Liver (tissue), 9 donors: ENCODE results near the gene IQGAP2. TPM values are rescaled to one million over a fixed set of nuclear protein-coding genes. Genes with fewer than 3 reads are reported as not detected.

Source experiments
- DNase-seq: peaks from one replicate; pipeline ENCODE4 v3.0.0-alpha.2; 2017; ENCODE audit warnings: low spot score
- H3K27ac ChIP-seq, 2 donors: one replicate each; pipeline ENCODE4 v1.7.0; 2013; ENCODE audit warnings: inconsistent platforms in 2 of 2, low read length in 2 of 2, control low read depth in 1 of 2, low read depth in 1 of 2, mild to moderate bottlenecking in 1 of 2
- H3K27me3 ChIP-seq, 4 donors: one replicate each; pipeline versions ENCODE4 v1.6.1 to v1.7.0; 2013; ENCODE audit warnings: low read length in 3 of 4, inconsistent platforms in 1 of 4, mild to moderate bottlenecking in 1 of 4, moderate library complexity in 1 of 4; ENCODE audit not compliant: control insufficient read depth in 4 of 4, insufficient read depth in 4 of 4
- H3K36me3 ChIP-seq, 4 donors: one replicate each; pipeline versions ENCODE4 v1.6.1 to v1.7.0; 2013; ENCODE audit warnings: low read length in 3 of 4, mild to moderate bottlenecking in 3 of 4, low read depth in 1 of 4, moderate library complexity in 1 of 4; ENCODE audit not compliant: control insufficient read depth in 4 of 4, insufficient read depth in 3 of 4
- H3K4me1 ChIP-seq, 4 donors: one replicate each; pipeline versions ENCODE4 v1.6.1 to v1.7.0; 2013; ENCODE audit warnings: low read length in 3 of 4, mild to moderate bottlenecking in 3 of 4, moderate library complexity in 1 of 4; ENCODE audit not compliant: control insufficient read depth in 4 of 4, insufficient read depth in 4 of 4
- H3K4me3 ChIP-seq, 3 donors: one replicate each; pipeline versions ENCODE4 v1.6.1 to v1.7.0; 2013; ENCODE audit warnings: low read length in 3 of 3, control low read depth in 1 of 3, low read depth in 1 of 3, mild to moderate bottlenecking in 1 of 3
- H3K9ac ChIP-seq, 2 donors: one replicate each; pipeline ENCODE4 v1.7.0; 2013; ENCODE audit warnings: low read length in 2 of 2, mild to moderate bottlenecking in 2 of 2, moderate library complexity in 2 of 2, control low read depth in 1 of 2, low read depth in 1 of 2
- H3K9me3 ChIP-seq, 4 donors: one replicate each; pipeline versions ENCODE4 v1.6.1 to v1.7.0; 2013; ENCODE audit warnings: low read length in 3 of 4; ENCODE audit not compliant: control insufficient read depth in 4 of 4
- ATF3 ChIP-seq: IDR thresholded peaks from 2 replicates; pipeline ENCODE4 v1.6.1; 2016; ENCODE audit warnings: antibody characterized with exemption
- CTCF ChIP-seq: fragments of 150-350 bp; IDR thresholded peaks from 2 replicates; pipeline ENCODE4 v1.5.1; 2017; ENCODE audit warnings: improper control_type of control experiment, low read depth, low read length; ENCODE audit not compliant: missing input control
- EGR1 ChIP-seq, 2 donors: IDR thresholded peaks; 2 replicates each; pipeline ENCODE4 v1.6.1; 2016 to 2018; ENCODE audit warnings: antibody characterized with exemption in 2 of 2, low read depth in 2 of 2
- FOXA1 ChIP-seq: IDR thresholded peaks from 2 replicates; pipeline ENCODE4 v1.6.1; 2016; ENCODE audit warnings: antibody characterized with exemption
- FOXA2 ChIP-seq: IDR thresholded peaks from 2 replicates; pipeline ENCODE4 v1.6.1; 2016; ENCODE audit warnings: antibody characterized with exemption
- HNF4A ChIP-seq, 2 donors: conservative IDR thresholded peaks; 2 replicates each; pipeline ENCODE4 v1.6.1; 2016; ENCODE audit warnings: antibody characterized with exemption in 2 of 2, mild to moderate bottlenecking in 2 of 2
- HNF4G ChIP-seq: IDR thresholded peaks from 2 replicates; pipeline ENCODE4 v1.6.1; 2016; ENCODE audit warnings: antibody characterized with exemption
- JUND ChIP-seq, 2 donors: IDR thresholded peaks; 2 replicates each; pipeline ENCODE4 v1.6.1; 2016; ENCODE audit warnings: antibody characterized with exemption in 2 of 2
- MAX ChIP-seq: IDR thresholded peaks from 2 replicates; pipeline ENCODE4 v1.6.1; 2016; ENCODE audit warnings: antibody characterized with exemption
- NR2F2 ChIP-seq: IDR thresholded peaks from 2 replicates; pipeline ENCODE4 v1.6.1; 2016; ENCODE audit warnings: antibody characterized with exemption
- RAD21 ChIP-seq, 2 donors: IDR thresholded peaks; 2 replicates each; pipeline ENCODE4 v1.6.1; 2016; ENCODE audit warnings: antibody characterized with exemption in 2 of 2, mild to moderate bottlenecking in 2 of 2
- REST ChIP-seq: IDR thresholded peaks from 2 replicates; pipeline ENCODE4 v1.6.1; 2016; ENCODE audit warnings: antibody characterized with exemption, mild to moderate bottlenecking
- RXRA ChIP-seq, 2 donors: IDR thresholded peaks; 2 replicates each; pipeline ENCODE4 v1.6.1; 2017 to 2018; ENCODE audit warnings: antibody characterized with exemption in 2 of 2, mild to moderate bottlenecking in 1 of 2
- SP1 ChIP-seq: IDR thresholded peaks from 2 replicates; pipeline ENCODE4 v1.6.1; 2018; ENCODE audit warnings: antibody characterized with exemption, mild to moderate bottlenecking
- TAF1 ChIP-seq: conservative IDR thresholded peaks from 2 replicates; pipeline ENCODE4 v1.6.1; 2016; ENCODE audit warnings: antibody characterized with exemption, mild to moderate bottlenecking
- YY1 ChIP-seq: IDR thresholded peaks from 2 replicates; pipeline ENCODE4 v1.6.1; 2016; ENCODE audit warnings: antibody characterized with exemption, mild to moderate bottlenecking
- ZBTB33 ChIP-seq: IDR thresholded peaks from 2 replicates; pipeline ENCODE4 v1.6.1; 2016; ENCODE audit warnings: antibody characterized with exemption
- WGBS: extraction: QIAGEN DNeasy Blood & Tissue Kit; methylation state at CpG from one replicate; pipeline ENCODE4 v1.1.7; 2013; 5-methylcytosine and 5-hydroxymethylcytosine counted together
- polyA plus RNA-seq, 2 donors: library from polyadenylated mRNA; stranded (reverse) in 1 of 2; unstranded in 1 of 2; fragments of 200-250 nt in 1 of 2; fragments of >200 nt in 1 of 2; fragmentation: Nextera tagmentation in 1 of 2; extraction: Ambion mirVana in 1 of 2; gene quantifications; one replicate each; pipeline versions ENCODE4 v1.2.1 to v1.2.3, GENCODE V29; 2013 to 2015
- total RNA-seq, 2 donors: library from RNA; depleted of rRNA; stranded (reverse); fragments of >200 nt; gene quantifications; one replicate each; pipeline ENCODE4 v1.2.3, GENCODE V29; 2014
- donor health status: healthy.
- donor health status: healthy.
- donor health status: healthy.
- donor health status: healthy.
- donor health status: healthy.

IQGAP2 gene
- total and polyA plus RNA-seq, 4 donors, result 41.5 to 205 (median 102) TPM

- H3K4me3 ChIP-seq, result no peak overlapping the region
- no peak for TF ChIP-seq TAF1
- no peak for TF ChIP-seq NR2F2
- no peaks in the 10 kb centered on the region for H3K27me3 ChIP-seq
- no peak overlapping the region for H3K9ac ChIP-seq
- DNase-seq, result no peak
- H3K27ac ChIP-seq, result no peak overlapping the region
- 87% methylated on average over 5 of the region's 5 CpGs for WGBS
- no peaks in the 10 kb centered on the region for H3K4me1 ChIP-seq
- peaks cover 0 to 4% (median 0%) of the 10 kb centered on the region in 4 donors for H3K36me3 ChIP-seq
- H3K9me3 ChIP-seq, result peaks cover 0 to 7% (median 5%) of the 10 kb centered on the region in 4 donors
Observed at GRCh38 chr5:76729373-76730290, 326.5 kb downstream of the IQGAP2 start.

GRCh38 chr5:76732405-76733048, 329.4 kb downstream of the IQGAP2 start:
- Histone ChIP-seq H3K36me3 (peaks cover 0 to 2% (median 0%) of the 10 kb centered on the region in 4 donors), H3K9ac (no peak overlapping the region), H3K27me3 (no peaks in the 10 kb centered on the region), H3K9me3 (peaks cover 0 to 7% (median 5%) of the 10 kb centered on the region in 4 donors), H3K4me3 (no peak overlapping the region), H3K27ac (peak overlapping the region in 1 of 2 donors; percentile 13), H3K4me1 (no peaks in the 10 kb centered on the region)
- TF ChIP-seq JUND (IDR thresholded peaks at IDR 0.05), result no peak
- no peak for TF ChIP-seq HNF4A (conservative IDR thresholded peaks at IDR 0.05)
- TF ChIP-seq NR2F2, result no peak
- TF ChIP-seq TAF1, result no peak
- TF ChIP-seq ZBTB33, result no peak
- no peak for TF ChIP-seq MAX
- no peak for DNase-seq
- WGBS, result 87% methylated on average over 15 of the region's 15 CpGs

GRCh38 chr5:76733049-76733417, 329.9 kb downstream of the IQGAP2 start:
- DNase-seq, result no peak
- no peak overlapping the region for H3K9ac ChIP-seq
- 84% methylated on average over 13 of the region's 13 CpGs for whole genome bisulfite sequencing
- H3K36me3 ChIP-seq, result peaks cover 0 to 2% (median 0%) of the 10 kb centered on the region in 4 donors
- H3K9me3 ChIP-seq, result peaks cover 0 to 7% (median 5%) of the 10 kb centered on the region in 4 donors
- no peak overlapping the region for H3K4me3 ChIP-seq
- H3K27me3 ChIP-seq, result no peaks in the 10 kb centered on the region
- peak overlapping the region in 1 of 2 donors; percentile 13 for H3K27ac ChIP-seq
- H3K4me1 ChIP-seq, result no peaks in the 10 kb centered on the region
- TF ChIP-seq HNF4G (no peak), EGR1 (IDR thresholded peaks at IDR 0.05; ENCODE audit: low read depth in 2 of 2) (no peak), TAF1 (no peak), CTCF (no peak), RXRA (IDR thresholded peaks at IDR 0.05) (no peak), MAX (no peak), NR2F2 (no peak), ATF3 (no peak), RAD21 (IDR thresholded peaks at IDR 0.05) (no peak), SP1 (no peak), FOXA2 (no peak), JUND (IDR thresholded peaks at IDR 0.05) (no peak), REST (no peak), YY1 (no peak), FOXA1 (no peak)
